Spleen (tissue), 11 donors: Measurements from ENCODE around the gene EVI5L. TPM values are rescaled to one million over a fixed set of nuclear protein-coding genes. Genes with fewer than 3 reads are reported as not detected.

Source experiments
- DNase-seq: peaks from one replicate; pipeline ENCODE4 v3.0.0-alpha.2; 2020
- H3K27ac ChIP-seq, 8 donors: fragments of 200-600 bp; sonication (generic) in 7 of 8; 1 replicate in 4 of 8; 2 replicates in 4 of 8; pipeline versions ENCODE4 v1.5.0 to v1.8.0; 2016 to 2021; ENCODE audit warnings: inconsistent platforms in 4 of 8, mild to moderate bottlenecking in 4 of 8, moderate library complexity in 1 of 8
- H3K27me3 ChIP-seq, 7 donors: fragments of 200-600 bp; sonication (generic) in 6 of 7; replicated peaks in 1 of 7; 1 replicate in 4 of 7; 2 replicates in 3 of 7; pipeline versions ENCODE4 v1.5.0 to v1.8.0; 2016 to 2021; ENCODE audit warnings: inconsistent platforms in 3 of 7, mild to moderate bottlenecking in 1 of 7
- H3K36me3 ChIP-seq, 6 donors: fragments of 200-600 bp; sonication (generic) in 5 of 6; 1 replicate in 4 of 6; 2 replicates in 2 of 6; pipeline versions ENCODE4 v1.5.0 to v1.8.0; 2016 to 2021; ENCODE audit warnings: inconsistent platforms in 2 of 6
- H3K4me1 ChIP-seq, 6 donors: fragments of 200-600 bp; sonication (generic) in 5 of 6; 1 replicate in 3 of 6; 2 replicates in 3 of 6; pipeline versions ENCODE4 v1.5.0 to v1.8.0; 2016 to 2021; ENCODE audit warnings: inconsistent platforms in 3 of 6
- H3K4me3 ChIP-seq, 8 donors: fragments of 200-600 bp; sonication (generic) in 7 of 8; 1 replicate in 4 of 8; 2 replicates in 4 of 8; pipeline versions ENCODE4 v1.5.0 to v1.8.0; 2016 to 2021; ENCODE audit warnings: inconsistent platforms in 4 of 8, mild to moderate bottlenecking in 4 of 8, moderate library complexity in 2 of 8
- H3K9me3 ChIP-seq, 8 donors: fragments of 200-600 bp; sonication (generic) in 7 of 8; 1 replicate in 4 of 8; 2 replicates in 4 of 8; pipeline versions ENCODE4 v1.5.0 to v1.8.0; 2016 to 2021; ENCODE audit warnings: inconsistent platforms in 4 of 8
- POLR2A ChIP-seq, 3 donors: fragments of 450-650 bp; IDR thresholded peaks; one replicate each; pipeline ENCODE4 v1.5.1; 2017; ENCODE audit warnings: antibody characterized with exemption in 3 of 3, mild to moderate bottlenecking in 1 of 3
- POLR2AphosphoS5 ChIP-seq, 3 donors: sonication (generic); formaldehyde crosslinking; IDR thresholded peaks; one replicate each; pipeline ENCODE4 v1.5.1; 2017; ENCODE audit warnings: antibody characterized with exemption in 3 of 3
- whole genome bisulfite sequencing, 5 donors: extraction: QIAGEN DNeasy Blood & Tissue Kit in 3 of 5; methylation state at CpG; one replicate each; pipeline versions ENCODE4 v1.1.5 to v1.1.7; 2013 to 2018; 5-methylcytosine and 5-hydroxymethylcytosine counted together
- intact Hi-C: fragments of 100-400 bp; cut with DNase I; formaldehyde crosslinking; loops from one replicate; pipeline ENCODE4 v1.15.0; 2023; ENCODE audit warnings: low total_unique reads
- polyA plus RNA-seq, 3 donors: library from polyadenylated mRNA; stranded (reverse); fragments of 200-250 nt; gene quantifications; one replicate each; pipeline ENCODE4 v1.2.1, GENCODE V29; 2013
- total RNA-seq, 7 donors: library from RNA; depleted of rRNA in 3 of 7; stranded (reverse); fragments of >200 nt in 3 of 7; fragmentation: NEBNext Ultra II Directional in 4 of 7; extraction: Animal tissue kit (Norgen Biotek cat#: 25700) in 4 of 7; gene quantifications; one replicate each; pipeline versions ENCODE4 v1.1.0 to v1.2.1, GENCODE V29; 2016 to 2021
- TF ChIP-seq, protein P1 (sequence below), 11 experiments: fragments of 200-600 bp in 7 of 11; fragments of 450-650 bp in 4 of 11; sonication (generic) in 4 of 11; IDR thresholded peaks in 8 of 11; conservative IDR thresholded peaks in 3 of 11; 1 replicate in 7 of 11; 2 replicates in 4 of 11; pipeline versions ENCODE4 v1.4.0 to v1.8.0; 2016 to 2021; ENCODE audit warnings: antibody characterized with exemption in 11 of 11, inconsistent platforms in 4 of 11, mild to moderate bottlenecking in 1 of 11
- donor health status: healthy with polysubstance abuse.
- donor health status: DM: no; HTN: no; CAD: no; lungs with moderate emphysema.
- donor health status: DM: no; HTN: no; CAD: no.
- donor health status: Bipolar disorder and iron deficiency.
- donor health status: healthy.
- donor health status: DM: no; HTN: no; CAD: no.
- donor health status: DM: yes; HTN: yes; CAD: no.

Gene EVI5L
- total and polyA plus RNA-seq, 10 donors = 3.7 to 22.8 (median 11.9) TPM

DNA sequence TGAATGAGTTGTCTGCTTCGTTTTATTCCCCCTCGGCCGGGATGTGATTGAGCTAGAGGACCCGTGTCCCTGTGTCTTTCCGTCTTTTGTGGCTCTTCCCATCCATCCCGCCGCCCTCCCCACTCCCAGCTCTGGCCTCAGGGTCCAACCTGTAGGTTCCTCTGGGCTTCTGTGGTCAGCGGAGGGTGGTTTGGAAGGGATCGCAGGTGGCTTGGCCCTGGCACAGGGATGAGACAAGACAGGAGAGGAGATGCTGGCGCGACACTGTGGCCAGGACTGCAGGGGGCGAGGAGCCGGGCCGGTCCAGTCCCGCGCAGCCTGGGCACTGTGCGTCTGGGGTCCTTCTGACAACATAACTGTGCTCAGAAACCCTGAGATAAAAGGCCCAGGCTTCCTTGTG lies 2.0 kb downstream of the EVI5L start:
- H3K27ac ChIP-seq = peak overlapping the region in 4 of 8 donors; percentile 48 to 63 (median 54)
- WGBS, 5 donors = 85 to 92% (median 89%) methylated on average over 17 of the region's 17 CpGs
- DNase-seq = peak; percentile 79

GRCh38 chr19:7832781-7833180 lies 2.8 kb downstream of the EVI5L start:
- H3K36me3 ChIP-seq = no peaks in the 10 kb centered on the region
- TF ChIP-seq POLR2A (IDR thresholded peaks at IDR 0.05) = no peak
- TF ChIP-seq, protein P1, sequence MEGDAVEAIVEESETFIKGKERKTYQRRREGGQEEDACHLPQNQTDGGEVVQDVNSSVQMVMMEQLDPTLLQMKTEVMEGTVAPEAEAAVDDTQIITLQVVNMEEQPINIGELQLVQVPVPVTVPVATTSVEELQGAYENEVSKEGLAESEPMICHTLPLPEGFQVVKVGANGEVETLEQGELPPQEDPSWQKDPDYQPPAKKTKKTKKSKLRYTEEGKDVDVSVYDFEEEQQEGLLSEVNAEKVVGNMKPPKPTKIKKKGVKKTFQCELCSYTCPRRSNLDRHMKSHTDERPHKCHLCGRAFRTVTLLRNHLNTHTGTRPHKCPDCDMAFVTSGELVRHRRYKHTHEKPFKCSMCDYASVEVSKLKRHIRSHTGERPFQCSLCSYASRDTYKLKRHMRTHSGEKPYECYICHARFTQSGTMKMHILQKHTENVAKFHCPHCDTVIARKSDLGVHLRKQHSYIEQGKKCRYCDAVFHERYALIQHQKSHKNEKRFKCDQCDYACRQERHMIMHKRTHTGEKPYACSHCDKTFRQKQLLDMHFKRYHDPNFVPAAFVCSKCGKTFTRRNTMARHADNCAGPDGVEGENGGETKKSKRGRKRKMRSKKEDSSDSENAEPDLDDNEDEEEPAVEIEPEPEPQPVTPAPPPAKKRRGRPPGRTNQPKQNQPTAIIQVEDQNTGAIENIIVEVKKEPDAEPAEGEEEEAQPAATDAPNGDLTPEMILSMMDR (IDR thresholded peaks at IDR 0.05 in 8 of 11, conservative IDR thresholded peaks at IDR 0.05 in 3 of 11) = no peak
- no peak for TF ChIP-seq POLR2AphosphoS5 (IDR thresholded peaks at IDR 0.05)
- DNase-seq = no peak
- peaks cover 8 to 43% (median 37%) of the 10 kb centered on the region in 6 donors for H3K4me1 ChIP-seq
- H3K27me3 ChIP-seq = no peaks in the 10 kb centered on the region
- intact Hi-C loops = no loop called here
- H3K27ac ChIP-seq = peak overlapping the region in 5 of 8 donors; percentile 3 to 63 (median 50)
- no peak overlapping the region for H3K4me3 ChIP-seq
- no peaks in the 10 kb centered on the region for H3K9me3 ChIP-seq
- 45 to 70% (median 66%) methylated on average over 12 of the region's 12 CpGs for WGBS, 5 donors

More for the DNA sequence above, 2.0 kb downstream of the EVI5L start:
- peaks cover 8 to 43% (median 37%) of the 10 kb centered on the region in 6 donors for H3K4me1 ChIP-seq
- H3K4me3 ChIP-seq = no peak overlapping the region
- TF ChIP-seq, protein P1 (IDR thresholded peaks at IDR 0.05 in 8 of 11, conservative IDR thresholded peaks at IDR 0.05 in 3 of 11) = no peak
- TF ChIP-seq POLR2A (IDR thresholded peaks at IDR 0.05) (no peak), POLR2AphosphoS5 (IDR thresholded peaks at IDR 0.05) (no peak)
- no peaks in the 10 kb centered on the region for H3K9me3 ChIP-seq
- H3K27me3 ChIP-seq = no peaks in the 10 kb centered on the region
- intact Hi-C loops = no loop called here
- H3K36me3 ChIP-seq = no peaks in the 10 kb centered on the region

- intact Hi-C loops = no loop called here
- H3K9me3 ChIP-seq = no peaks in the 10 kb centered on the region
- peak; percentile 82 for DNase-seq
- H3K27me3 ChIP-seq = no peaks in the 10 kb centered on the region
- H3K36me3 ChIP-seq = no peaks in the 10 kb centered on the region
- no peak overlapping the region for H3K4me3 ChIP-seq
- WGBS, 5 donors = 67 to 82% (median 77%) methylated on average over 21 to 23 of the region's 23 CpGs
- H3K27ac ChIP-seq = peak overlapping the region in 5 of 8 donors; percentile 3 to 63 (median 50)
- H3K4me1 ChIP-seq = peaks cover 8 to 43% (median 37%) of the 10 kb centered on the region in 6 donors
- TF ChIP-seq, protein P1 (IDR thresholded peaks at IDR 0.05 in 8 of 11, conservative IDR thresholded peaks at IDR 0.05 in 3 of 11) = no peak
- TF ChIP-seq POLR2AphosphoS5 (IDR thresholded peaks at IDR 0.05) = peak in 1 of 3 donors; percentile 42
These were observed 3.4 kb downstream of the EVI5L start for GRCh38 chr19:7833225-7834099.

- Histone ChIP-seq H3K4me3 (no peak overlapping the region), H3K9me3 (no peaks in the 10 kb centered on the region), H3K27ac (no peak overlapping the region), H3K36me3 (no peaks in the 10 kb centered on the region), H3K27me3 (no peaks in the 10 kb centered on the region), H3K4me1 (no peaks in the 10 kb centered on the region)
- TF ChIP-seq POLR2A (IDR thresholded peaks at IDR 0.05) (no peak), POLR2AphosphoS5 (IDR thresholded peaks at IDR 0.05) (no peak)
- TF ChIP-seq, protein P1 (IDR thresholded peaks at IDR 0.05 in 8 of 11, conservative IDR thresholded peaks at IDR 0.05 in 3 of 11) = no peak
- intact Hi-C loops = no loop called here
- WGBS, 5 donors = 93 to 95% (median 94%) methylated on average over 6 of the region's 6 CpGs
- no peak for DNase-seq
These were observed 9.5 kb downstream of the EVI5L start for GRCh38 chr19:7839476-7839875.
